GM04504 (cell line): ENCODE measurements around the gene FAM25A.
"Not testable (repeated sequence)": the region's sequence is repeated elsewhere in the genome, so short reads cannot be mapped to it uniquely, and the experiment has no call there.

Experiments
- DNase-seq: peaks from one replicate; pipeline ENCODE4 v3.0.0-alpha.2; 2012; ENCODE audit warnings: low read depth

Gene FAM25A

DNA sequence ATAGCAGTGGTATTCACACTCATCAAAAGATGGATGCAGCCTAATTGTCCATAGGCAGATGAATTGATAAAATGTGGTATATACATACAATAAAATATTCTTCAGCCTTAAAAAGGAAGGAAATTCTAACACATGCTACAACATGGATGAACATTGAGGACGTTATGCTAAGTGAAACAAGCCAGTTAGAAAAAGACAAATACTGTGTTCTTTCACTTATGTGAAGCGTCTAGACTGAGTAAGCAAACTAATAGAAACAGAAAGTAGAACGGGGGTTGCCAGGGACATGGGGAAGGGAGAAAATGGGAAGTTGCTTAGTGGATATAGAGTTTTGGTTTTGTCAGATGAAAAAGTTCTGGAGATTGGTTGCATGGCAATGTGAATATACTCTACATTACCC, 6.6 kb upstream of the FAM25A start:
- not testable (repeated sequence) for DNase-seq

DNA sequence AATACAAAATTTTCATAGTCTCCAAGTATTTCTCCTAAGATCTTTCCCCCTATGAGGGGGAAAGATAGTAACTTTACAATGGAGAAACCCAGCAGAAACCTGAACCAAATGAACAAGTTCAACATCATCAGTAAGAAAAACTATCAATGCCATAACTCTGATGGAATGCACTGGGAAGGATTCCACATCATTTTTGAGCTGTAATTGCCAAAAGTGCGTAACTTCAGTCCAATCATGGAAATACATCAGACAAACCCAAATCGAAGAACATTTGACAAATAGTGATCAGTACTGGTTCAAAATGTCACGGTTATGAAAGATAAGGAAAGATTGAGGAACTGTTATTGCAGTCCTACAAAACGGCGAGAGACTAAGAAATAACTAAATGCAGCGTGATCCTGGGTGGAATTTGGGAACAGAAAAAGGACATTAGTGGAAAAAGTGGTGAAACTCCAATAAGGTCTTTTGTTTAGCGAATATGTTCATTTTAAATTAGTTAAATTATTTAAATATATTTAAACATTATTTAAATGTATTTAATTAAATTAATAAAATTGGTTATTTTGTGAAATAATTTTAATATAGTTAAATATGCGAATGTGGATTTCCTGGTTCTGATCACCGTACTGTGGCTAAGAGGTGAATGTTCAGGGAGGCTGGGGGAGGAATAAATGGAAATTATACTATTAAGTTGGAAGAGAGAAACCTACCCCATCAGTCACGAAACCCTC, 4.9 kb upstream of the FAM25A start:
- DNase-seq: not testable (repeated sequence)

DNA sequence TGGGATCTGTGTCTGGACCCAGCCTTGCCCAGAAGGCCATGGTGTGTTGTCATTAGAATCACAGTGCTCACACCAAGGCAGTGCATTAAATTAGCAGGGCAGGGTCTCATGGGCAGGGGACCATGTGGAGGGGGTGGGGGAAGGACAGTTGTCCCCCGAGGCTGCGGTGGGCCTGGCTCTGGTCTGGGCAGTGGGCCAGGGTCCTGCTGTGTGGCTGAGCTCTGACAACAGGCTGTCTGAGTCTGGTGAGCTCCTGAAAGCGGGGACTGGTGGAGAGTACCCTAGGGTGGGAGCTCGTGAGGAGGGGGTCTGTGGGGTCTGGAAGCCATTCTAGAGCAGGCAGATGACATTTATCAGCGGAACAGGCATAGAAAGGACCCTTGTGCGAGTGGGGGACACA, 2.0 kb upstream of the FAM25A start:
- not testable (repeated sequence) for DNase-seq

DNA sequence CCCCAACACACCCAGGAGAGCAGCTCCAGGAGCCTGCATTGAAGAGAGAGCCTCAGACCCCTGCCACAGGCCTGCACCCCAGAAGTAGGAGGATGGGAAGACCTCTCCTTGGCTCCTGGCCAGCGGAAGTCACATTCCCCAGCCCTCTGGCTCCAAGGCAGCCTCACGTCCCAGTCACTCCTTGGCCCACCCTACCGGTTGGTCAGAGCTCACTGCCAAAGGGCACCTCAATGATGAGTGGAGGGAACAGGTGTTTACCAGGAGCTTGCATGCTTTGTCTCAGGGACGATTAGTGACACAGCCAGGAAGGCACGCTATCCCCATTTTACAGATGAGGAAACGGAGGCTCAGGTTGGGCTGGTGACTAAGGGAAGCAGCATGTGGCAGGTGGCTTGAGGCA, 1.0 kb upstream of the FAM25A start:
- DNase-seq: not testable (repeated sequence)

DNA sequence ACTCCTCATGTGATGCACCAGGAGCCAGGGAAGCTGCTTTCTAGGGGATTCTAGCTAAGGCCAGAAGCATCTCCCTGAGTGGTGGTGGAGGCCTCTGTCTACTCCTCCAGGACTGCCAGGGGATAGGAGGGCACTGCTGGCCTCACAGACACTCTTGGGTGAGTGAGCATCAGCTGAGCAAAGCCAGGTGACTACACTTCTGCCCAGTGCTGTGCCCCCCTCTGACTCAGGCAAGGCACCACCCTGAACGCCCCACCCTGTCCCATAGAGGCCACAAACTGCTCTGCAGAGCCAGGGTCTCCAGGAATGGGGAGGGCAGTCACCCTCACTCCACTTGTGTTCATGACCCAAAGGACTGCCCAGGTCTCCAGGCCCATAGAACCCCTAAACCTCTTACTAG, 590 bp upstream of the FAM25A start:
- not testable (repeated sequence) for DNase-seq

DNA sequence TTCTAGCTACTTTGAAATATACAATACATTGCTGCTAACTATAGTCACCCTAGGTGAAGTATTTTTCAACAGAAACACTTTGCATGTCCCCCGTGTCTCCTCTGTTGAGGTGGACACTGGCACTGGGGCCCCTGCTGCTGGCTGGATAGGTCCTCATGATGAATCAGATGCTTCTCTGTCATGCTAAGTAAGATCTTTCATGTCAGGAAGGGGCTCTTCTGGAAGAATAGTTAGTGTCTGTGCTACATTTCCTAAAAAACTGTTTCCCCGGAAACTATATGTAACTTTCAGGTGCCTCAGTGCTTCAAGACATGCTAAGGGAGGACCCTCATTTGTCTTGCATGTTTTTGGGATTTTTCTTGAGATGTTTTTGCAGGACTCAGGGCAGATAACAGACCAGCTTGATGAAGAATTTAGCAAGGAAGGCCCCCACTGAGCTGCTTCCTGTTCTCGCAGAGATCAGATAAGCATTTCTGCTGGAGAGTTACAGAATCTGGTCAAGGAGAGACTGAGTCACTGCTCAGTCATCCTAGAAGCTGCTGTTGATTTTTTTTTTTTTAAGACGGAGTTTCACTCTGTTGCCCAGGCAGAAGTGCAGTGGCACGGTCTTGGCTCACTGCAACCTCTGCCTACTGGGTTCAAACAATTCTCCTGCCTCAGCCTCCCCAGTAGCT, 5.3 kb downstream of the FAM25A start:
- peak; percentile 35 for DNase-seq

DNA sequence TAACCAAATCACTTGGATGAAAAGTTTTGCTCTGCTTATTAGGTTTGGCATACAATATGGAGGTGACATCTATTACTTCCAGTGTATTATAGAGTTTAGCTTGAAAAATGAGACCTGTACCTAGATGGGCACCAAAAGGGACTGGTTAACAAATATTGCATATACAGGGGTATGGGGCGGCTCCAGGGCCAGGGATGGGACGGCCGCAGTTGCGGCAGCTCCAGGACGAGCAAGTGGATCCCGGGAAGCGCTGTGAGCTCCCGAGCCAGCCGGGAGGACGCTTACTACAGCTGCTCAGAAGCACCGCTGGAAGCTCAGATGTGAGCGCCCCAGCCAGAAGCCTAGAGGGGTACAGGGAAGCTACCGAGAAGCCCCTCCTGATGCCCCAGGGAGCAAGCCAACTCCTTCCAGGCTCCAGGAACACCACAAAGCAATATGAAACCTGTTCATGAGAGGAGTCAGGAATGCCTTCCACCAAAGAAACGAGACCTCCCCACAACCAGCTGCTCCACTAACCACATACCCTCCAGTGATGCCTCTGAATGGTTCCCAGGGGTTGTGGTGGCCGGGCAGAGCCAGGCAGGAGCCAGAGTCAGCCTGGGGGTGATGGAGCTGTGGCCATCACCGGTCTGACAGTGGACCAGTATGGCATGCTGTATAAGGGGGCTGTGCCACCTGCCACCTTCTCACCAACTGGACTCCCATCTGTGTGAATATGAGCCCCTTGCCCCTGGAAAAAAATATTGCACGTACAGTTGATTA, 6.8 kb downstream of the FAM25A start:
- not testable (repeated sequence) for DNase-seq

DNA sequence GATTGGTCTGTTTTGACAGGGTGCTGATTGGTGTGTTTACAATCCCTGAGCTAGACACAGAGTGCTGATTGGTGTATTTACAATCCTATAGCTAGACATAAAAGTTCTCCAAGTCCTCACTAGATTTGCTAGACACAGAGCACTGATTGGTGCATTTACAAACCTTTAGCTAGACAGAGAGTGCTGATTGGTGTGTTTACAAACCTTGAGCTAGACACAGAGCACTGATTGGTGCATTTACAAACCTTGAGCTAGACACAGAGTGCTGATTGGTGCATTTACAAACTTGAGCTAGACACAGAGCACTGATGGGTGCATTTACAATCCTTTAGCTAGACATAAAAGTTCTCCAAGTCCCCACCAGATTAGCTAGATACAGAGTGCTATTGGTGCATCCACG, 10.3 kb downstream of the FAM25A start:
- not testable (repeated sequence) for DNase-seq

DNA sequence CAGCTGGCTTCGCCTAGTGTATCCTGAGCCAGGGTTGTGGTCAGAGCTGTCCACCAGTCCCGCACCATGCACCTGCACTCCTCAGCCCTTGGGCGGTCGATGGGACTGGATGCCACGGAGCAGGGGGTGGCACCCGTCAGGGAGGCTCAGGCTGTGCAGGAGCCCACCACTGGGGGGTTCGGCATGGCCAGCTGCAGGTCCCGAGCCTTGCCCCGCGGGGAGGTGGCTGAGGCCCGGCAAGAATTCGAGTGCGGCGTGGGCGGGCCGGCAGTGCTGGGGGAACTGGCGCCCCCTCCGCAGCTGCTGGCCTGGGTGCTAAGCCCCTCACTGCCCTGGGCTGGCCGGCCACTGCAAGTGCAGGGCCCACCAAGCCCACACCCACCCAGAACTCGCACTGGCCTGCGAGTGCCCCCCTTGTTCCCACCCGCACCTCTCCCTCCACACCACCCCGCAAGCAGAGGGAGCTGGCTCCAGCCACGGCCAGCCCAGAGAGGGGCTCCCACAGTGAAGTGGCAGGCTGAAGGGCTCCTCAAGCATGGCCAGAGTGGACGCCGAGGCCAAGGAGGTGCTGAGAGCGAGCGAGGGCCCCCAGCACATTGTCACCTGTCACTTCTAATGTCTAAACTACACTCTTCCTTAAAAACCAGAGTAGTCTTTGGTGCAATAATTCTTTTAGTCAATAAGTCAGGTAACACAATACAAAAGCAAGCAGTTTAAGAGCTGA, 11.0 kb downstream of the FAM25A start:
- no peak for DNase-seq

DNA sequence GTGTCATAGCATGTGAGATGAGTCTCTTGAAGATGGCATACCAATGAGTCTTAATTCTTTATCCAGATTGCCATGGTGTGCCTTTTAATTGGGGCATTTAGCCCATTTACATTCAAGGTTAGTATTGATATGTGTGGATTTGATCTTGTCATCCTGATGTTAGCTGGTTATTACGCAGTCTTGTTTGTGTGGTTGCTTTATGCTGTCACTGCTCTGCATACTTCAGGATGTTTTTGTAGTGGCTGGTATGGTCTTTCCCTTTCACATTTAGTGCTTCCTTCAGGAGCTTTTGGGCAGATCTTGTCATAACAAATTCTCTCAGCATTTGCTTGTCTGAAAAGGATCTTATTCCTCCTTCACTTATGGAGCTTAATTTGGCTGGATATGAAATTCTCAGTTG, 16.5 kb downstream of the FAM25A start:
- no peak for DNase-seq

DNA sequence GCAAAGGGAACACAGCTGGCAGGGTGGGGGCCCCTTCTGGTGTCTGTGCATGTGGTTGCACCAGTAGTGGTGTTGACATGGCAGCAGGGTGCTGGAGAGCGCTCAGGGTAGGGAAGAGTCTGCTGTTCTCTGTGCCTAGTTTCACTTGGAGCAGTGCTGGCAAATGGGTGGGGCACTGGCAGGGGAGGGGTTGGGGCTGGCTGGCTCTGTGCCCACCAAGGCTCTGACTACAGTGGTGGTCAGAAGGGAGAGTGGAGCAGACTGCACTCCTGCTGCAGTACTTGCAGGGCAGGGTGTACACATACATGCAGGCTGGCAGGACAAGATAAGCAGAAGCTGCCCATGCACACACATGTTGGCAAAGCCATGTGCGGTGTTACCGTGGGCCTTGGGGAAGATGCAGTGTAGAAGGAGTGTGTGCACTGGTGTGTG, 18.2 kb downstream of the FAM25A start:
- no peak for DNase-seq

DNA sequence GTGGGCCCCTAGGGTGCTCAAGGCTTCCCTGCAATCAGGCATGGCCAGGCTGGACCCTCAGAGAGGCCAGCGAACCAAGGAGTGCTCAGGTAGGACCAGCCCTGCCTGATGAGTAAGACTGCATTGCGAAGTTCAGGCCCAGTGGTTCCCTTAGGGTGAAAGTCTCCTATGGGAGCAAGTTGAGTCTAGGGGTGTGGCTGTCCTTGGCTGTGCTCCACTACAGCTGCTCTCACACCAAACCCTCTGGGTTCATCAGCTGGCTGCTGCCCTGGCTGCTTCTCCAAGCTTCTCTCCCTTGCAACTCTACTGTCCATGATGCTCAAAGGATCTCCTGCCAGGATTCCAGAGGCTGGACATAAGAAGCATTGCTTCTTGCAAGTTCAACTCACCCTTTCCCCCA, 18.7 kb downstream of the FAM25A start:
- no peak for DNase-seq

DNA sequence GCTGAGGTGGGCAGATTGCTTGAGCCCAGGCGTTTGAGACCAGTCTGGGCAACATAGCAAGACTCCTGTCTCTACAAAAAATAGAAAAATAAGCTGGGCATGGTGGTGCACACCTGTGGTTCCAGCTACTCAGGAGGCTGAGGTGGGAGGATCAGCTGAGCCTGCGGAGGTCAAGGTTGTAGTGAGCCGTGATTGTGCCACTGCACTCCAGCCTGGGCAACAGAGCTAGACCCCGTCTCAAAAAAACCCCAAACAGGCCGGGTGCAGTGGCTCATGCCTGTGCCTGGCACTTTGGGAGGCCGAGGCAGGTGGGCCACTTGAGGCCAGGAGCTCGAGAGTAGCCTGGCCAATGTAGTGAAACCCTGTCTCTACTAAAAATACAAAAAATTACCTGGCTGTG, 23.5 kb downstream of the FAM25A start:
- not testable (repeated sequence) for DNase-seq

DNA sequence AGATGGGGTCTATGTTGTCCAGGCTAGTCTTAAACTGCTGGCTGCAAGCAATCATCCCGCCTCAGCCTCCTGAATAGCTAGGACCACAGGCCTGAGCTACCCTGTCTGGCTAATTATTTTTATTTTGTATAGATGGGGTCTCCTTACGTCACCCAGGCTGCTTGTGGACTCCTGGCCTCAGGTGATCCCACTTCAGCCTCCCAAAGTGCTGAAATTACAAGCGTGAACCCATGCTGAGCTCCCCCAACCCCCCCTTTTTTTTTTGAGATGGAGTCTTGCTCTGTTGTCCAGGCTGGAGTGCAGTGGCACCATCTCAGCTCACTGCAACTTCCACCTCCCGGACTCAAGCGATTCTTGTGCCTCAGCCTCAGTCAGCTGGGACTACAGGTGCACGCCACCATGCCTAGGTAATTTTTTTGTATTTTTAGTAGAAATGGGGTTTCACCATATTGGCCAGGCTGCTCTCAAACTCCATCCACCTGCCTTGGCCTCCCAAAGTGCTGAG, 25.4 kb downstream of the FAM25A start:
- DNase-seq: no peak

DNA sequence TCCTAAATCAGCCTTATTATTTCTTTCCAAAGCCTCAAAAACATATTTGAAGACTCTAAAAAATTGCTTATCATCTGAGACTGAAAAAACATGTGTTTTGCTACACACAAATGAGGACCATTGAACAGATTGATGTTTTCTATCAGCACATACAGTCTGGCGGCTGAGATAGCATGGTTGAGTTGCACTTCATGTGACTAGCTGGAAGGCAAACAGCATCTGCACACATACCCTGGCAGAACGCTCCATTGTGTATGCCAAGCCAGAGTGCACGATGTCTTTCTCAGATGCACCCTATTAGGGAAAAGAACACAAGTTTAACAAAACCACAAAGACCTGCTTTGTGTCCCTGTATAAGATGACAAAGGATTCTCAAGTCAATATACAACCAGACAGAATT, 33.0 kb downstream of the FAM25A start:
- DNase-seq: no peak

DNA sequence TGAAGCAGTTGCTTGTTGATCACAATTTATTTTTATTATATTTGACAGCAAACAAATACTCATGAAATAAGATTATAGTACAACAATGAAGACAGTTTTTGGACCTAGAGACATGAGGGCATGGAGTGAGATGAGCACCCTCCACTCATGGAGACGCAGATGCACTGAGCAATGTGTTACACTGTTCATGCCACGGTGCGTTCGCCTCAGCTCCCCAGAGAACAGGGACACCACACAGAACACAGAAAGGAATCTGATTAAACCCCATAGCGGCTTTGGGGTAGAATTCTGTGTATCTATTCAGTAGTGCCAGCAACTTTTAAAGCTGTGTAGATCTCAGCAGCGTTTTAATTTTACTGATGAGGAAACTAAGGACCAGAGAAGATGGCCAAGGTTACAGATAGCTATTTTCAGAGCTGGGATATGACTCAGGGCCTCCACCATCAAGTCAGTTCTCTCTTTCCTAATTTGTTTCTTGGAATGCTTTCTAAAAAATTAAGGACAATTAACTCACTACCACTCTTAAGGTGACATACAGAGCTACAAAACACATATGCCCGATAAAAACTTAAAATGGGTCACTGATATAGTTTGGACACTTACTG, 33.6 kb downstream of the FAM25A start:
- no peak for DNase-seq

DNA sequence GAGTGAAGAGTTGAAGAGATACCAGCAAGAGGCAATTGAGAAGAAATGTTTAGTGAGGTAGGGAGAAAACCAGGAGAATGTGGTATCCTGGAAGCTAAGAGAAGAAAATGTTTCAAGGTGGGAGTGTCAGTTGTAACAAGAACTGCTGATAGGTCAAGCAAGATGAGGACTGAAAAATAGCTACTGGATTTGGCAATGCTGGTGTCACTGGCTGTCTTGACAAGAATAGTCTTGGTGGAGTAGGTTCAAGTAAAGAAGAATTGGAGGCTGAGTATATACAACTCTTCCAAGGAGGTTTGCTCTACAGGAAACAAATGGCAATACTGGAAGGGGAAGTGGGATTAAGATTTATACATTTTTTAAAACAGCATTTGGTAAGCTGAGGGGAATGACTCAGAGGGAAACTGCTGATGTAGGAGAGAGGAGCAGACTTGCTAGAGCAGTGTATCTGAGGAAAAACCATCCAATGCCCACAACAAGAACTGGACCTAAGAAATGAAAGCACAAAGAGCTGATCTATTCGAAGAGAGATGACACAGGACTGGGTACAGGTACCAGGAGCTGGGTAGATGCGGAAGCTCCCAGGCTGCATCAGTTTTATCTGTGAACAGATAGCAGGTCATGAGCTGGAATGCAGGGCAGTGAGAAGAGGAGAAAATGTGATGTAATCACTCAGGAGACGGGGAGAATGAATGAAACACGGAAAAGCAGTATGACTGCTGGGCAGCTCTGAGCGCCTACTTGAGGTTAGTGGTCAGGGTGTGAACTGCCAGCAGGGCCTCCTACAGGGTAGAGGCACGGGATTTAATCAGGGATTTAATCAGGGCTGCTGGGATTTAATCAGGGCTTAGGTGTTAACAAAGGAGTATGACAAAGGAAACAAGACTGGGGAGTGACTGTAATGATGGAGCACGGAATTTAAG, 34.5 kb downstream of the FAM25A start:
- DNase-seq: peak; percentile 23

DNA sequence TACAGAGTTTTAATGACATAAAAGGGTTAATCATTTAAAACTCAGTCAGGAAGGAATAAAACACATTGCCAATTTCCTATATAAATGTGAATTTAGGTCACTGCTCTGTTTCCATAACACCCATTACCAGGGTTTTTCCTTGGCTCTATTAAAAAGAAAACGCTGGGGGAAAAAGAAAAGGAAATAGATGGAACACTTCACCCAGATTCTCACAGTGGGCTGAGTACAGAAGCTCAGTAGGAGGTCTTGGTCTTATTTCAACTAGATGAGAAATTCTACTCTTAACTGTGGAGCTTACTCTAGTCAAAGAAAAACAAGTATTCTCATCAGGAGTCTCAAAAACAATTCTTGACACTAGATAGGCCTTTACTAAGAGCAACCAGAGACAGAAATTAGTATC, 38.1 kb downstream of the FAM25A start:
- DNase-seq: no peak

DNA sequence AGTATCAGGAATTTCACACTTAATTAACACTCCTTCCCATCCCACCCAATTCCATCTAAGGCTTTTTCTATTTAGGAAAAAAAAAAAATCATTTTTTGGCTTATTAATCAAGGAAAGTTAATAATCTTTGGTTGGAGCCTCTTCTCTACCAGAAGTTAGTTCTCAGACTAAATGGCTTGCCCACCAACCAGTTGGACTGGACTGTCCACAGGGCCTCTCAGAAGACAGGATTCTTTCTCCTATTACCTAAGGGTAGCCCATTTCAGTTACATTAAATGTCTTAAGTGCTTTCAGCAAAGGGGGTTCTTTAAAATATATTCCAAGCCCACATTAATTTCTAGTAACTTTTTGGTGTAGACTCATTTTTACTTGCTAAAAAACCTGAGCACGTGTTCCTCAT, 39.3 kb downstream of the FAM25A start:
- no peak for DNase-seq

DNA sequence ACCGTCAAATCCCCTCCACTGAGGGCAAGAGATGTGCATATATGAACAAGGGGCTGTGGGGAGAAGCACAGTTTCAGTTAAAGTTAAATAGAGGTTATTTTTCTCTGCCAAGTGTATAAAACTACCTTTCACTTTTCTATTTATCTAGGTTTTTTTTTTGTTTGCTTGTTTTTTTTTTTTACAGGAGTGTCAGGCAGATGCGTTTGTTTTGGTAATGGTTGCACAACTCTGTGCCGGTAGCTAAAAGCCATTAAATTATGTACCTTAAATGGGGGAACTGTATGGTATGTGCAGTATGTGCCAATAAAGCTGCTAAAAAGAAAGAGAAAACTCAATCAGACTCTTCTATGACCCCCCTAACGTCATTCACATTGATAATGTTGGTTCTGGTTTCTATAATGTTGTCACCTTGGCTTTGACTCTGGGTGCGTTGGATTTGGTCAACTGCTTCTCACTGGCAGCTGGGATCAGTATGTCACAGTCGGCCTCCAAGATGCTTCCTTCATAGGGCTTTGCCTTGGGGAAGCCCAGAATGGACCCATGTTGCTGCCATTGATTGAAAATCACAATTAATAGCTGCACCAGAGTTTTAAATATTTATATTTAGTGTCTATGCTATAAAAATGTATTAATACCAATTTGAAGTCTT, 40.3 kb downstream of the FAM25A start:
- DNase-seq: no peak
